HG02763 (cell line): ENCODE results near the gene CCNF.
"Not testable (repeated sequence)": the region's sequence is repeated elsewhere in the genome, so short reads cannot be mapped to it uniquely, and the experiment has no call there.

Experiments
- ATAC-seq: cut with Tn5 transposase; IDR thresholded peaks from one replicate; pipeline ENCODE4 v1.9.1; 2021; ENCODE audit warnings: mild to moderate bottlenecking, moderate library complexity; ENCODE audit not compliant: unreplicated experiment

Gene CCNF

DNA sequence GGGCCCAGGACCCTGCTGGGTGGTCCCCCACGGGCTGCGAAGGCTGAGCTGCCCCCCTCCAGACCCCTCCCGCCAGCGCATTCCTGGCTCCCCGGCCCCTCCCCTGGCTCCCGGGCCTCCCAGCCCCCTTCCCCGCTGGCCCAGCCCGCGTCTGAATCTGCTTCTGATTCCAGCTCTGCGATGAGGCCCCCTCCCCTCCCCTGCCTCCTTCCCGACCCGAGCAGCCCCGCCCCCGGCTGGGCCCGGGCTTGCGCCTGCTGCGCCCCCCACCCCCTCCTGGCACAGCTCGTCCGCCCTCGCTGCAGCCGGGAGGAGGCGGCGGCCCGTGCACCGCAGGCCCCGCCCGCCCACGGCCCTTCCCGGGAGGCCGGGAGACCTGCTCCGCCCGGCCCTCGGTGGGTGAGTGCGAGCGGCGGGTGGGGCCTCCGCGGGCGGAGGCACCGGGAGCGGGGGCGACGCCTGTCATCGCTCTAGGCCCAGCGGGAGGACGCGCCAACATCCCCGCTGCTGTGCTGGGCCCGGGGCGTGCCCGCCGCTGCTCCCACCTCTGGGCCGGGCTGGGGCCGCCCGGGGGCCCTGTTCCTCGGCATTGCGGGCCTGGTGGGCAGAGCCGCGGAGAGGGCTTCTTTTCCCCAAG lies 41.9 kb downstream of the CCNF start, which contains the start of gene NTN3:
TSS of gene NTN3 (plus strand) at position 282 of the 637 bp plus-strand sequence. CDS start 405 bp downstream, outside the sequence.
- ATAC-seq = no peak

DNA sequence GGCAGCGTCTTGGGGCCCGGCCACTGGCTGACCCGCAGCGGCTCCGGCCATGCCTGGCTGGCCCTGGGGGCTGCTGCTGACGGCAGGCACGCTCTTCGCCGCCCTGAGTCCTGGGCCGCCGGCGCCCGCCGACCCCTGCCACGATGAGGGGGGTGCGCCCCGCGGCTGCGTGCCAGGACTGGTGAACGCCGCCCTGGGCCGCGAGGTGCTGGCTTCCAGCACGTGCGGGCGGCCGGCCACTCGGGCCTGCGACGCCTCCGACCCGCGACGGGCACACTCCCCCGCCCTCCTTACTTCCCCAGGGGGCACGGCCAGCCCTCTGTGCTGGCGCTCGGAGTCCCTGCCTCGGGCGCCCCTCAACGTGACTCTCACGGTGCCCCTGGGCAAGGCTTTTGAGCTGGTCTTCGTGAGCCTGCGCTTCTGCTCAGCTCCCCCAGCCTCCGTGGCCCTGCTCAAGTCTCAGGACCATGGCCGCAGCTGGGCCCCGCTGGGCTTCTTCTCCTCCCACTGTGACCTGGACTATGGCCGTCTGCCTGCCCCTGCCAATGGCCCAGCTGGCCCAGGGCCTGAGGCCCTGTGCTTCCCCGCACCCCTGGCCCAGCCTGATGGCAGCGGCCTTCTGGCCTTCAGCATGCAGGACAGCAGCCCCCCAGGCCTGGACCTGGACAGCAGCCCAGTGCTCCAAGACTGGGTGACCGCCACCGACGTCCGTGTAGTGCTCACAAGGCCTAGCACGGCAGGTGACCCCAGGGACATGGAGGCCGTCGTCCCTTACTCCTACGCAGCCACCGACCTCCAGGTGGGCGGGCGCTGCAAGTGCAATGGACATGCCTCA lies 42.6 kb downstream of the CCNF start:
- no peak for ATAC-seq

DNA sequence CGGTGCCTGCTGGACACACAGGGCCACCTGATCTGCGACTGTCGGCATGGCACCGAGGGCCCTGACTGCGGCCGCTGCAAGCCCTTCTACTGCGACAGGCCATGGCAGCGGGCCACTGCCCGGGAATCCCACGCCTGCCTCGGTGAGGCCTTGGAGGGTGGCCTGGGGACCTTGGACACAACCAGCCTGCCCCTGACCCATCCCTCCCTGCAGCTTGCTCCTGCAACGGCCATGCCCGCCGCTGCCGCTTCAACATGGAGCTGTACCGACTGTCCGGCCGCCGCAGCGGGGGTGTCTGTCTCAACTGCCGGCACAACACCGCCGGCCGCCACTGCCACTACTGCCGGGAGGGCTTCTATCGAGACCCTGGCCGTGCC lies 43.2 kb downstream of the CCNF start:
- no peak for ATAC-seq

DNA sequence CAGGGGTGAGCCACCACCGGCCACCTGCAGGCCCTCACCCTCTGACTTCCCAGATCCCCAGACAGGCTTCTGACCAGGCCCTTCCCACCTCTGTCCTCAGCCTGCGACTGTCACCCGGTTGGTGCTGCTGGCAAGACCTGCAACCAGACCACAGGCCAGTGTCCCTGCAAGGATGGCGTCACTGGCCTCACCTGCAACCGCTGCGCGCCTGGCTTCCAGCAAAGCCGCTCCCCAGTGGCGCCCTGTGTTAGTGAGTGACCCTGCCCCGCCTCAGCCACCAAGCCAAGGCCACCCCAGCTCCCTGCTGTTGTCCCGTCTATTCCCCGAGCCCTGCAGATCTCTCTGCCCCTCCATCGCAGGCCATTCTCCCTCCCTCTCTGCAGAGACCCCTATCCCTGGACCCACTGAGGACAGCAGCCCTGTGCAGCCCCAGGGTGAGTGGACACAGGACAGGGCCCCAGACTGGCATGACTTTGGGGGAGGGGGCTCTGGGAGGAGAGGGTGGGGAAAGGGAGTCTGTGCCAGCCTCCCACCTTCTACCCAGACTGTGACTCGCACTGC lies 43.7 kb downstream of the CCNF start:
- no peak for ATAC-seq

GRCh38 chr16:2473446-2473926 lies 44.2 kb downstream of the CCNF start:
- ATAC-seq = no peak

GRCh38 chr16:2473999-2474876 lies 45.0 kb downstream of the CCNF start:
- ATAC-seq = peak; percentile 26

DNA sequence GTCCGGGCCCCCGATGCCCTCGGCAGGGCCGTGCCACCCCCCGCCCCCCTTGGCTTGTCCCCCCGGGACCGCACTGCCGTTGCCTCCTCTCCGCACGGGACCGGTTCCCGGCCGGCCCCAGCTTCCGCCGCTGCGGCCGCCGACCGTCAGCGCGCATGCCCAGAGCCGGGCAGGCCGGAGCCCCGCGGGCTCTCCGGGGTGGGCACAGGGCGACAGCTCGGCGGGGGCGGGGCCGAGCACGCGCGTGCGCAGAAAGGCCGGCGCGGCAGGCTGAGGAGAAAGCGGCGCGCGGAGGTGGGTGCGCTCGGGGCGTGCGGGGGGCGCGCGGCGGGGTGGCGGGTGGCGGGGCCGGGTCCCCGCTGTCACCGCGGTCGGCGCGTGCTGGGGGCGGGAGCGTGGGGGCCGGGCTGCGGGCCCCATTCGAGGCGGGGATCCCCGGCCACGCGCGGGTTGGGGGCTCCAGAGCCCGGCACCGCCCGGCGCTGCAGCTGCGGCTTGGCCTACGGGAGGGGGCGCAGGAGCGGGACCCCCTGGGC lies 45.7 kb downstream of the CCNF start, which contains the start of gene TBC1D24:
TSS of gene TBC1D24 (plus strand) at position 251 of the 536 bp plus-strand sequence. CDS start 21,022 bp downstream, outside the sequence.
- peak; percentile 64 for ATAC-seq

- ATAC-seq = no peak
Observed at GRCh38 chr16:2475413-2476344, 46.4 kb downstream of the CCNF start.

DNA sequence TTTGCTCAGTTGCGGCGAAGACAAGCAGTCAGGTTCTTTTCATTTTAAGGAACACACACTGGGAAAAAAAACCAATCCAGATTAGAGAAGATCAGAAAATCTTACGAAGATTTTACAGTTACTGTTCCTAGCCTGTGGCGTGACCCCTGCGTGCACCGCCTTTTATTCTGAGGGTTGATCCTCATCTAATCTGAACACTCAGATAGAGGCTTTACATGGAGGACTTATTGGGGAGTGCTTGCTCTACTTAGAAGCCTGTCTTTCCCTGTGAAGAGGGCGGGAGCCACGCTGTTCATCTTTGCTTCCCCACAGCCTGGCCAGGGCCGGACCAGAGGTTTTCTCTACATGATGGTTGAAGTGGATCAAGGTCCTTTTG lies 47.1 kb downstream of the CCNF start:
- no peak for ATAC-seq

- no peak for ATAC-seq
Observed at GRCh38 chr16:2476741-2477140, 47.5 kb downstream of the CCNF start.

DNA sequence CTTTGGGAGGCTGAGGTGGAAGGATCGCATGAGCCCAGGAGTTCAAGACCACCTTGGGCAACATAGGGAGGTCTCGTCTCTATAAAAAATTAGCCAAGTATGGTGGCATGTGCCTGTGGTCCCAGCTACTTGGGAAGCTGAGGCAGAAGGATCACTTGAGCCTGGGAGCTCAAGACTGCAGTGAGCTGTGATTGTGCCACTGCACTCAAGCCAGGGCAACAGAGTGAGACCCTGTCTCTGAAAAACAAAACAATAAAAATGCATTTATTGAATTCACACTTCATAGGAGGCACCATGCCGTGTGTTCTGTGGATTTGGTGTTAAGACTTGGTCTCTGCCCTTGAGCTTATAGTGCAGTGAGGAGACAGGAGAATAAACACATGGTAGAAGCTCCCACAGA lies 48.1 kb downstream of the CCNF start:
- no peak for ATAC-seq

DNA sequence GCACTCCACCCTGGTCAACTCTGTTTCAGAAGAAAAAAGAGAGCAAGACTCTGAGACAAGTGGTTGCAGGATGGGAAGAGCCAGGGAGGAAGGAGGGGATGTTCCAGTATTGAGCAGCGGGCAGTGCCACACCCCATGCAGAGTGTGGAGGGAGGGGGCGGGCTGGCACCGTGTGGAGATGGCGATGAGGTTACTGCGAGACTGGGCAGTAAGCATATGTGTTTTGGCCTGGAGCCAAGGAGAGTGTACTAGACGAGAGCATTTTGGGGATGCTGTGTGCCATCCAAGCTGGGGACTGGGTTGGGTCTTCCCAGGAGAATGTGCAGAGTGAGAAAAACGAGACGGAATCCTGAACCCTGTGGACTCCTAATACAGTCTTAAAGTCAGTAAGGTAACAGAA lies 49.0 kb downstream of the CCNF start:
- no peak for ATAC-seq

- ATAC-seq = not testable (repeated sequence)
Observed at GRCh38 chr16:2479996-2480395, 50.7 kb downstream of the CCNF start.

- ATAC-seq = no peak
Observed at GRCh38 chr16:2480948-2481347, 51.7 kb downstream of the CCNF start.

GRCh38 chr16:2481676-2482075 lies 52.4 kb downstream of the CCNF start:
- no peak for ATAC-seq

DNA sequence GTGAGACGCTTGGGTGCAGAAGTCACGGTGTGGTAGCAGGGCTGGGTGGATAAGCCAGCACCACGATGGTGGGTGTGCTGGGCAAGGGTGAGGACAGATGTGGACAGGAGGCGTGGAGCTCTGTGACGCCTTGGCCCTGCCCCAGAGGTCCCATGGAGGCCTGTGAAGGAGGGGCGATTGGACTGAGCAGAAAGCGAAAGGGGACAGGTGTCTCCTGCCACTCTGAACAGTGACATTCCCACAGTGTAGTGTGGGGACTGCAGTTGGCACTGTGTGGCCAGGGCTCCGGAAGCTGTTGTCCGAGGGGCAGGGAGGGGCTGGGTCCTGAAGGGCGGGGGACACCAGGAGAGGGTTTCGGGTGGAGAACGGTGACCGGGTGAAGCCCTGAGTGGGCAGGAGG lies 53.0 kb downstream of the CCNF start:
- no peak for ATAC-seq

GRCh38 chr16:2482708-2483534 lies 53.7 kb downstream of the CCNF start:
- no peak for ATAC-seq
